Measurements from ENCODE around the gene FGF22. TPM values are rescaled to one million over a fixed set of nuclear protein-coding genes. Genes with fewer than 3 reads are reported as not detected.

Gene FGF22
- total RNA-seq, 1 donor, result not detected

- Histone ChIP-seq H3K79me2 (ENCODE audit: insufficient read depth, low read length) (peaks cover 8% of the 10 kb centered on the region), H3K4me3 (ENCODE audit: insufficient read depth, low read length) (no peak overlapping the region), H3K27ac (ENCODE audit: low read depth, low read length) (no peak overlapping the region), H2AFZ (ENCODE audit: low read length) (no peak overlapping the region), H3K27me3 (ENCODE audit: insufficient read depth, low read length) (no peaks in the 10 kb centered on the region), H3K9me3 (ENCODE audit: low read depth, low read length) (no peaks in the 10 kb centered on the region), H4K20me1 (ENCODE audit: insufficient read depth, low read length) (peaks cover 12% of the 10 kb centered on the region), H3K4me2 (ENCODE audit: insufficient read depth, low read length) (no peak overlapping the region), H3K4me1 (ENCODE audit: insufficient read depth, low read length) (peaks cover 11% of the 10 kb centered on the region), H3K36me3 (ENCODE audit: insufficient read depth, low read length) (no peaks in the 10 kb centered on the region)
- no peak for TF ChIP-seq CTCF (IDR thresholded peaks at IDR 0.05; ENCODE audit: extremely low read depth, low read depth, low read length)
- DNase-seq (ENCODE audit: insufficient read length, low spot score, missing footprints), result peak; percentile 90
Measured at GRCh38 chr19:674282-675151, 34.8 kb downstream of the FGF22 start.

GRCh38 chr19:676007-676338 is 36.3 kb downstream of the FGF22 start:
- no peak for TF ChIP-seq CTCF (IDR thresholded peaks at IDR 0.05; ENCODE audit: extremely low read depth, low read depth, low read length)
- peaks cover 9% of the 10 kb centered on the region for H3K79me2 ChIP-seq (ENCODE audit: insufficient read depth, low read length)

GRCh38 chr19:676339-677105 is 36.8 kb downstream of the FGF22 start, which contains the start of gene FSTL3:
TSS of gene FSTL3 (plus strand) at chr19:676392. CDS start at chr19:676424, 32 bp downstream.
- H3K9me3 ChIP-seq (ENCODE audit: low read depth, low read length), result no peaks in the 10 kb centered on the region
- peaks cover 12% of the 10 kb centered on the region for H3K4me1 ChIP-seq (ENCODE audit: insufficient read depth, low read length)
- H3K79me2 ChIP-seq (ENCODE audit: insufficient read depth, low read length), result peaks cover 9% of the 10 kb centered on the region
- peak within 1 kb of the TSS; percentile 75 for H3K4me3 ChIP-seq (ENCODE audit: insufficient read depth, low read length)
- H3K4me2 ChIP-seq (ENCODE audit: insufficient read depth, low read length), result peak within 1 kb of the TSS; percentile 87
- no peaks in the 10 kb centered on the region for H3K27me3 ChIP-seq (ENCODE audit: insufficient read depth, low read length)
- no peak within 1 kb of the TSS for H2AFZ ChIP-seq (ENCODE audit: low read length)
- H4K20me1 ChIP-seq (ENCODE audit: insufficient read depth, low read length), result peaks cover 12% of the 10 kb centered on the region
- peak within 1 kb of the TSS; percentile 56 for H3K27ac ChIP-seq (ENCODE audit: low read depth, low read length)
- H3K36me3 ChIP-seq (ENCODE audit: insufficient read depth, low read length), result no peaks in the 10 kb centered on the region
- peak; percentile 92 for DNase-seq (ENCODE audit: insufficient read length, low spot score, missing footprints)
- TF ChIP-seq CTCF (IDR thresholded peaks at IDR 0.05; ENCODE audit: extremely low read depth, low read depth, low read length), result no peak

More at GRCh38 chr19:676007-676338, 36.3 kb downstream of the FGF22 start:
- Histone ChIP-seq H3K27ac (ENCODE audit: low read depth, low read length) (no peak overlapping the region), H4K20me1 (ENCODE audit: insufficient read depth, low read length) (peaks cover 12% of the 10 kb centered on the region), H3K9me3 (ENCODE audit: low read depth, low read length) (no peaks in the 10 kb centered on the region), H3K36me3 (ENCODE audit: insufficient read depth, low read length) (no peaks in the 10 kb centered on the region), H3K4me3 (ENCODE audit: insufficient read depth, low read length) (peak overlapping the region; percentile 75), H3K27me3 (ENCODE audit: insufficient read depth, low read length) (no peaks in the 10 kb centered on the region), H3K4me1 (ENCODE audit: insufficient read depth, low read length) (peaks cover 12% of the 10 kb centered on the region), H2AFZ (ENCODE audit: low read length) (no peak overlapping the region), H3K4me2 (ENCODE audit: insufficient read depth, low read length) (peak overlapping the region; percentile 57)
- DNase-seq (ENCODE audit: insufficient read length, low spot score, missing footprints), result no peak

DNA sequence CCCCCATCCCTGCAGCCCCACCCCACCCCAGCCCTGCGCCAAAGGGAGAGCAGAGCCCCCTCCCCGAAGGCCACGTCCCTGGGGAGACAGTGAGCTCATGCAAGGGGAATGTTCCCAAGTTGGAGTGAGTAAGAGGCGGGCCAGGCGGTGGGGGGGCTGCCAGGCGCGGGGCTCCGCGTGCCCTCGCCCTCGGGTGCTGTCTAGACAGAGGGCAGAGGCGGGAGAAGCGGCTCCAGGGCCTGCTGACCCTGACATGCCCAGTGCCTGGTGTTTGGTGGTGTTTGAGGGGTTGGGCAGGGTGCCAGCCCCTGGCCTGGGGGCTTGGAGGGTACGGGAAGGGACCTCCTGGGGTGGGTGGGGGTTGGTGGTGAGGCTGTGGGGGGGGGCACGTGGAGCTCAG is 37.5 kb downstream of the FGF22 start:
- no peak overlapping the region for H2AFZ ChIP-seq (ENCODE audit: low read length)
- TF ChIP-seq CTCF (IDR thresholded peaks at IDR 0.05; ENCODE audit: extremely low read depth, low read depth, low read length), result no peak
- H3K27ac ChIP-seq (ENCODE audit: low read depth, low read length), result no peak overlapping the region
- peaks cover 12% of the 10 kb centered on the region for H3K4me1 ChIP-seq (ENCODE audit: insufficient read depth, low read length)
- H3K36me3 ChIP-seq (ENCODE audit: insufficient read depth, low read length), result no peaks in the 10 kb centered on the region
- no peaks in the 10 kb centered on the region for H3K9me3 ChIP-seq (ENCODE audit: low read depth, low read length)
- H3K27me3 ChIP-seq (ENCODE audit: insufficient read depth, low read length), result no peaks in the 10 kb centered on the region
- H4K20me1 ChIP-seq (ENCODE audit: insufficient read depth, low read length), result peaks cover 12% of the 10 kb centered on the region
- peak overlapping the region; percentile 75 for H3K4me3 ChIP-seq (ENCODE audit: insufficient read depth, low read length)
- peak overlapping the region; percentile 87 for H3K4me2 ChIP-seq (ENCODE audit: insufficient read depth, low read length)
- H3K79me2 ChIP-seq (ENCODE audit: insufficient read depth, low read length), result peaks cover 9% of the 10 kb centered on the region
- peak; percentile 99 for DNase-seq (ENCODE audit: insufficient read length, low spot score, missing footprints)
